Stimulated activated CD8-positive, alpha-beta memory T cell treated with anti-CD3 and anti-CD28 coated beads, Interleukin-4, amount 100 ng/mL, for 4 hours (primary cell): ENCODE measurements around the gene IQCN.

Experiments used
- DNase-seq, 2 donors: peaks; one replicate each; pipeline ENCODE4 v3.0.0-alpha.2; 2020; ENCODE audit warnings: low read depth in 2 of 2, low spot score in 1 of 2

Gene IQCN

DNA sequence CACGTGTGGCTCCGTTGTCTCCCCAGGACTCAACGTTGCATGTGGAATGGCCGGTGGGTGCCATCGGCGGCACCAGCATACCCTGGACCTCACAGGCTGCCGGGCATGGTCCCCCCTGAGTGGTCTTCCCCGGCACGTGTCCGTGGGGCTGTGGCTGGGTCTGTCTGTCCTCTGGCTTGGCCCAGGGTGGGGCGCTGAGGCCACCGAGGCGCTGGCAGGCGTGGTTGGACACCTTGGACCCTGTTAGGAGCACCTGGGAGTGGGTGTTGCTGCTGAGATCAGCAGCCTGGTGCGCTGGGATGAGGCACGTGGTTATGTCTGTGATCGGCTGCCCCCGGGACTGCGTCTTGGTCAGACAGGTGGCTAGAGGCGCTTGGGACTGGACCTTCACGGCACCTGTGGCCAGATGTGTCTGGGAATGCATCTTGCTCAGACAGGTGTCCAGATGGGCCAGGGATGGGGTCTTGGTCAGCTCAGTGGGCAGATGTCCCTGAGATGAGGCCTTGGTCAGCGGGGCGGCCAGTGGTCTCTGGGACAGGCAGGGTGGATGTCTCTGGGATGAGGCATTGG is 9.2 kb downstream of the IQCN start:
- DNase-seq = no peak

- no peak for DNase-seq
These were observed 10.0 kb downstream of the IQCN start for GRCh38 chr19:18264137-18264854.

- no peak for DNase-seq
These were observed 10.7 kb downstream of the IQCN start for GRCh38 chr19:18263324-18264136.

GRCh38 chr19:18262917-18263316 is 11.3 kb downstream of the IQCN start:
- DNase-seq = no peak

- DNase-seq = no peak
These were observed 12.1 kb downstream of the IQCN start for GRCh38 chr19:18262144-18262543.

- DNase-seq = no peak
These were observed 12.8 kb downstream of the IQCN start for GRCh38 chr19:18261474-18261873.

DNA sequence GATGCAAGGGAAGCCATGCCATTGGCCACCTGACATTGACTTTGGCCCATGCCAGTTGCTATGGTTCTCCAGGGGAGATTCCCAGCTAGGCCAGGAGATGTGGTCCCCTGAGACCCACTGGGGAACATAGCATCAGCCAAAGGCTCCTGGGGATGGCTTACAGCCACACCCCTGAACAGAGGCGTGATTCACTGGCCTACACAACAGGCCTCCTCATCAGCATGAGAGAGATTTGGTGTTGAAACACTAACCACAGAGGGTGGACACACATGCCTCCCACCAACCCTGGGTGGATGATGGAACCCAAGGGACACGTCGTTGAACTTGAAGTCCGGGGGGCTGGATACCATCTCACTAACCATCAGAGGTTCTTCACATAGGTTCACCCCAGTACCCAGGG is 14.4 kb downstream of the IQCN start:
- no peak for DNase-seq

GRCh38 chr19:18257503-18258470 is 16.5 kb downstream of the IQCN start:
- no peak for DNase-seq

GRCh38 chr19:18254546-18255503 is 19.4 kb downstream of the IQCN start:
- no peak for DNase-seq

DNA sequence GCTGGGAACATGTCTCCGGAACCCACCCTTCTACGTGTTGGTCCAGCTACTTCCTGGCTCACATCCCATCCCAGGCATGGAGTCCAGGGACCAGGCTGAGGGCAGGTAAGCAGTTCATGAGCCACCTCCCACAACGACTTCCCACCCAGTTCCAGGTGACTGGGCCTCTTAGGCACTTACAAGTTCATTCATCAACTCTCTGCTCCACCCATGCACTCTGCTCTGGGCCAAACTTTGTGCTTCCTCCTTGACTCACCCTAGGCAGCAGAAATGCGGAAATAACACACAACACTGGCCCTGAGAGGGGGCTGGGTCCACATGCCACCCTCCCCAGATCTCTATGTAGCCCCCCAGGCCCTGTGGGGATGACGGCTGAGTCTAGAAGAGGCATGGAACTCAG is 20.5 kb downstream of the IQCN start:
- no peak for DNase-seq

DNA sequence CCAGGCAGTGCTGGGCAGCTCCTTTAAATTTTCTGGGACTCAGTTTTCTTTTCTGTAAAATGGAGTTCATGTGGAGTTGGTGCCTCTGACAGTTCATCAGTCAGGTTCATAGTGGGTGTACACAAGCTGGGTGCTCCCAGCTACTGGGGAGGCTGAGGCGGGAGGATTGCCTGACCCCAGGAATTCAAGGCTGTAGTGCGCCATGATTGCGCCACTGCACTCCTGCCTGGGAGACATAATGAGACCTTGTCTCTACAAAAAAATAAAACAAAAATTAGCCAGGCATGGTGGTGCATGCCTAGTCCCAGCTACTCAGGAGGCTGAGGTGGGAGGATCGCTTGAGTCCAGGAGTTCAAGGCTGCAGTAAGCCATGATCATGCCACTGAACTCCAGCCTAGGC is 21.1 kb downstream of the IQCN start:
- no peak for DNase-seq

DNA sequence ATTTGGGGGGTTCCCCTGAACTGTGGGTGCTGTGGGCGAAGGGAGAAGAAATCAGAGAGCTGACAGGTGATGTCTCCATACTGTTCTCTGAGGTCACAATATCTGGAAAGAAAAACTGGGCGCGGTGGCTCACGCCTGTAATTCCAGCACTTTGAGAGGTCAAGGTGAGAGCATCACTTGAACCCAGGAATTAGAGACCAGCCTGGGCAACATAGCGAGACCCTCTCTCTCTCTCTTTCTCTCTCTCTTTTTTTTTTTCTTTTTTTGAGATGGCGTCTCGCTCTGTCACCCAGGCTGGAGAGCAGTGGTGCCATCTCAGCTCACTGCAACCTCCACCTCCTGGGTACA is 21.9 kb downstream of the IQCN start:
- DNase-seq = no peak

- peak; percentile 54 to 84 for DNase-seq
These were observed 22.5 kb downstream of the IQCN start for GRCh38 chr19:18251587-18252369.

- no peak for DNase-seq
These were observed 24.4 kb downstream of the IQCN start for GRCh38 chr19:18249834-18250233.

- DNase-seq = no peak
These were observed 29.0 kb downstream of the IQCN start for GRCh38 chr19:18245297-18245696.

DNA sequence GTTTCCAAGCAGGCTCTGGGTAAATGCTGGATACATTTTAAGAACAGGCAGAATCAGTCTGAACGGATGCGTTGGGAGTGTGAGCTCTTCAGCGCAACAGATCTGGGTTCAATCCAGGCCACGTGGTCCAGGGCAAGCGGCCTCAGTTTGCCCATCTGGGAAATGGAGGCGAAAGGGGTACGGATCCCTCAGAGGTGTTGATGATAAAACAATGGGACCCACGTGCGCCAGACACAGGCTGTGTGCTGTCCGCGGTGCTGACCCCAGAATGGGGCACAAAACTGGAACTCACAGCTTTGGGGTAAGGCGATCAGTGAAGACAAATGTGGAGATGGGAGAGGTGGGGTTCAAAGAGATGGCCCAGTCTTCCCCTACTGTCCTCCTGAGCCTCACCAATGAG is 34.9 kb downstream of the IQCN start:
- no peak for DNase-seq

DNA sequence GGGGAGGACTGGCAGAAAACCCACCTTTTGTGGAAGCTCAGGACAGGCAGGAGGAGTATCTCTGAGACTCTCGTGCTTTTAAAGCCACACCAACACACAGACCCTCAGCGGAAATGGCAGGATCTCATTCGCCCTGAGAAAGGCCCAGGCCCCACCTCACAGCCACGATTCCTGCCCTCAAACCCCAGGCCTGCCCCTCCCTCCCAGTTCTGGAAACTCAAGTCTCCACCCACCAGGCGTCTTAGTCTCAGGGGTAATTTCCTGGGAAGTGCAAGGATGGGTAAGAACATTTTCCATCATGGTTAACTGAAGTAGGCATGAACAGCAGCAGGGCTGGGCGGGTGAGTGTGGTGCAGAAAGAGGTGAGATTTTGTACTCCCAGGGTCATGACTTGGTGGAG is 40.1 kb downstream of the IQCN start:
- no peak for DNase-seq

- DNase-seq = no peak
These were observed 40.9 kb downstream of the IQCN start for GRCh38 chr19:18233224-18233825.
